22Rv1 (cell line): ENCODE results near the gene BDNF.

Experiments used
- H3K27ac ChIP-seq: fragments of 450-650 bp; 2 replicates; pipeline ENCODE4 v1.5.1; 2017
- CTCF ChIP-seq: fragments of 450-650 bp; IDR thresholded peaks from 2 replicates; pipeline ENCODE4 v1.5.1; 2017; ENCODE audit warnings: mild to moderate bottlenecking
- ZFX ChIP-seq: fragments of 450-650 bp; IDR thresholded peaks from 2 replicates; pipeline ENCODE4 v1.6.1; 2017; ENCODE audit warnings: antibody characterized with exemption, borderline replicate concordance

The BDNF gene

DNA sequence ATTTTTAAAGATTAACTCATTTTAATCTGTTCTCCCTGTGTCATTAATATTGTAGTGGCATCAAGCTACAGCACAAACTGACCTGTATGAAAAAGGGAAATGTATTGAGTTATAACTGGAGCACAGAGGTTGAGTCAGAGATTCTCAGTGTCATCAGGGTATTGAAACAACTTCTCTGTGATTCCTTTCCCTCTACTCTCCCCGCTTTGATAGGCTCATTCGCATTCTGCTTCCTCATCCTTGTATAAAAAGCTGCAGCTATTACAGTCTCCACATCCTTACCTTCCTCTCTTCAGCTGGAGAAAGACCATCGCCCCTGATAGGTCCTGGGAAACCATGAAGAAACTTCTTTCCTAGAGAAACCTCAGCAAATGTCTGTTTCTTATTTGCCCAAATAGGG lies 90.0 kb downstream of the BDNF start:
- no peak overlapping the region for H3K27ac ChIP-seq
- TF ChIP-seq ZFX, result no peak
- TF ChIP-seq CTCF, result no peak

GRCh38 chr11:27608951-27609350 lies 91.3 kb downstream of the BDNF start:
- TF ChIP-seq ZFX (no peak), CTCF (no peak)
- no peak overlapping the region for H3K27ac ChIP-seq

DNA sequence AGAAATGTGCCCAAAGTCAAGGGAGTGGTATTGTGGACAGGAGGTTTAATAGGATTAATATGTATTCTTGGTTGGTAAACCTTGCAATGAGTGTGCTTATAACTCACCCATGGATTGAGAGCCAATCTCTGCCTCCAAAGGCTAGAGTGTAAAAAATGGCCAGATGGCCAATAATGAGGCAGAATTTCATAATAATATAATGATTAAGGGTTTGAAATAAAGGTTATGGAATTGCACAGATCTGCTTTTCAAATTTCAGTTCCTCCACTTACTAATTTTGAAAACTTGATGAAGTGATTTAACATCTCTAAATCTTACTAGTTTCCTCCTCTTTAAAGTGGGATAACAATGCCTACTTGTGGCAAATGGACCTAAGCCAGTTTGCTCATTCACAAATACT lies 94.8 kb downstream of the BDNF start:
- H3K27ac ChIP-seq, result no peak overlapping the region
- TF ChIP-seq CTCF (no peak), ZFX (no peak)
